GM12878 (cell line): Measurements from ENCODE around the gene MTR. TPM values are rescaled to one million over a fixed set of nuclear protein-coding genes. Genes with fewer than 3 reads are reported as not detected.

Experiments used
- ATAC-seq: fragments of 200-7000 bp; cut with Tn5 transposase; 3 replicates; pipeline ENCODE4 v1.9.1; 2020; ENCODE audit warnings: mild to moderate bottlenecking, moderate library complexity
- BruUV-seq: library from RNA; stranded (reverse); fragments of 400-500 nt; replicated peaks from 2 replicates; lab custom pipeline; 2021; lab: Mats Ljungman, UMichigan
- CTCF ChIA-PET: fragments of 300-600 bp; sonication (Branson Sonifier 250); formaldehyde crosslinking; extraction: SDS; loops from one replicate; lab custom pipeline; 2021; ENCODE audit warnings: inconsistent platforms; lab: Yijun Ruan, JAX
- POLR2A ChIA-PET: fragments of 350-600 bp; formaldehyde crosslinking; extraction: SDS; loops from one replicate; lab custom pipeline; 2021; ENCODE audit warnings: inconsistent platforms; lab: Charles Lee
- RAD21 ChIA-PET: fragments of 300-600 bp; sonication (Branson Sonifier 250); formaldehyde crosslinking; loops from one replicate; lab custom pipeline; 2023; ENCODE audit warnings: antibody characterized with exemption; ENCODE audit not compliant: unreplicated experiment; lab: Charles Lee
- SMC1A ChIA-PET: fragments of 300-600 bp; sonication (Branson Sonifier 250); formaldehyde crosslinking; loops from one replicate; lab custom pipeline; 2023; ENCODE audit not compliant: unreplicated experiment, uncharacterized antibody; lab: Charles Lee
- DNase-seq: peaks from one replicate; pipeline ENCODE4 v3.0.0-alpha.2; 2011; ENCODE audit warnings: low read depth, low spot score
- FAIRE-seq: peaks from 3 replicates; lab custom pipeline; 2011; peaks lifted over from hg19 to GRCh38; lab: Jason Lieb, UNC
- H2AFZ ChIP-seq: 2 replicates; pipeline ENCODE4 v1.6.0; 2011; ENCODE audit warnings: low read depth, low read length, control low read depth; ENCODE audit not compliant: control insufficient read depth
- H3K27ac ChIP-seq: 2 replicates; pipeline ENCODE4 v1.5.1; 2011; ENCODE audit warnings: control low read depth; ENCODE audit not compliant: control insufficient read depth, insufficient read depth
- H3K27me3 ChIP-seq, 2 experiments: replicated peaks in 1 of 2; 2 replicates each; pipeline versions ENCODE4 v1.6.0 to v1.6.1; 2011; ENCODE audit warnings: low read length in 1 of 2; ENCODE audit not compliant: control insufficient read depth in 2 of 2, insufficient read depth in 2 of 2
- H3K36me3 ChIP-seq, 2 experiments: 2 replicates each; pipeline ENCODE4 v1.5.1; 2011; ENCODE audit warnings: low read length in 1 of 2; ENCODE audit not compliant: control insufficient read depth in 2 of 2, insufficient read depth in 2 of 2
- H3K4me1 ChIP-seq: 2 replicates; pipeline ENCODE4 v1.6.1; 2011; ENCODE audit warnings: mild to moderate bottlenecking, low read length, moderate library complexity, mixed read lengths; ENCODE audit not compliant: control insufficient read depth, insufficient read depth
- H3K4me2 ChIP-seq: 2 replicates; pipeline ENCODE4 v1.6.0; 2011; ENCODE audit warnings: control low read depth; ENCODE audit not compliant: control insufficient read depth, insufficient read depth
- H3K4me3 ChIP-seq: fragments of 200-600 bp; sonication (generic); 2 replicates; pipeline ENCODE4 v1.5.1; 2016
- H3K79me2 ChIP-seq: 2 replicates; pipeline ENCODE4 v1.6.0; 2011; ENCODE audit warnings: low read length; ENCODE audit not compliant: control insufficient read depth, insufficient read depth
- H3K9ac ChIP-seq: 2 replicates; pipeline ENCODE4 v1.8.0; 2011; ENCODE audit warnings: low read length, control low read depth, mixed read lengths; ENCODE audit not compliant: control insufficient read depth, insufficient read depth
- H3K9me3 ChIP-seq: replicated peaks from 3 replicates; pipeline ENCODE4 v1.5.1; 2011; ENCODE audit warnings: mild to moderate bottlenecking, low read length; ENCODE audit not compliant: control insufficient read depth, insufficient read depth
- H4K20me1 ChIP-seq: 2 replicates; pipeline ENCODE4 v1.6.0; 2011; ENCODE audit not compliant: control insufficient read depth, insufficient read depth
- BRCA1 ChIP-seq: IDR thresholded peaks from 2 replicates; pipeline ENCODE4 v1.6.1; 2011; ENCODE audit warnings: low read depth, low read length, improper control_type of control experiment
- CHD2 ChIP-seq: IDR thresholded peaks from 2 replicates; pipeline ENCODE4 v1.6.1; 2011; ENCODE audit warnings: low read depth, low read length, improper control_type of control experiment, borderline replicate concordance
- CREM ChIP-seq: IDR thresholded peaks from 2 replicates; pipeline ENCODE4 v1.6.1; 2014; ENCODE audit warnings: antibody characterized with exemption, low read depth
- EGR1 ChIP-seq, 2 experiments: IDR thresholded peaks; 1 replicate in 1 of 2; 2 replicates in 1 of 2; pipeline ENCODE4 v1.6.1; 2011 to 2012; ENCODE audit warnings: low read depth in 2 of 2, low read length in 2 of 2, borderline replicate concordance in 1 of 2, mild to moderate bottlenecking in 1 of 2, moderate library complexity in 1 of 2
- IKZF1 ChIP-seq: fragments of 450-650 bp; conservative IDR thresholded peaks from 2 replicates; pipeline ENCODE4 v1.6.1; 2017; ENCODE audit warnings: antibody characterized with exemption, mild to moderate bottlenecking
- IKZF2 ChIP-seq, 2 experiments: fragments of 450-650 bp; IDR thresholded peaks; 2 replicates each; pipeline ENCODE4 v1.6.1; 2017; ENCODE audit warnings: mild to moderate bottlenecking in 2 of 2, moderate library complexity in 2 of 2
- JUND ChIP-seq: IDR thresholded peaks from 2 replicates; pipeline ENCODE4 v1.6.1; 2012; ENCODE audit warnings: low read depth, mild to moderate bottlenecking, low read length, improper control_type of control experiment, moderate library complexity
- NR2C2 ChIP-seq: IDR thresholded peaks from 2 replicates; pipeline ENCODE4 v1.6.1; 2011; ENCODE audit warnings: borderline replicate concordance, low read depth; ENCODE audit not compliant: control insufficient read depth, insufficient read length
- SREBF1 ChIP-seq: IDR thresholded peaks from 2 replicates; pipeline ENCODE4 v1.6.1; 2012; ENCODE audit warnings: mild to moderate bottlenecking, low read length
- SUZ12 ChIP-seq: fragments of 200-600 bp; sonication (generic); IDR thresholded peaks from one replicate; pipeline ENCODE4 v1.6.1; 2018; ENCODE audit warnings: antibody characterized with exemption, mild to moderate bottlenecking; ENCODE audit not compliant: unreplicated experiment
- ZBTB33 ChIP-seq: fragments of 450-650 bp; IDR thresholded peaks from 2 replicates; pipeline ENCODE4 v1.6.1; 2017; ENCODE audit warnings: mild to moderate bottlenecking
- WGBS: methylation state at CpG from one replicate; pipeline ENCODE4 v1.1.6; 2016; ENCODE audit warnings: low lambda C conversion rate; ENCODE audit not compliant: insufficient replicate concordance, insufficient coverage; ENCODE audit errors: missing lambda C conversion rate; 5-methylcytosine and 5-hydroxymethylcytosine counted together
- in situ Hi-C: fragments of 300-500 bp; cut with MboI; formaldehyde crosslinking; loops from 9 replicates; pipeline ENCODE4 v1.14.3; 2018; ENCODE audit warnings: mixed read lengths
- intact Hi-C: fragments of 100-400 bp; cut with micrococcal nuclease; formaldehyde crosslinking; loops from one replicate; pipeline ENCODE4 v1.14.2; 2022; ENCODE audit not compliant: unreplicated experiment
- polyA plus RNA-seq, 11 experiments: library from polyadenylated mRNA; depleted of rRNA in 4 of 11; unstranded in 6 of 11; stranded (reverse) in 5 of 11; fragments of >200 nt; fragmentation: Nextera tagmentation in 4 of 11; fragmentation: Illumina TruSeq in 1 of 11; extraction: Ambion mirVana in 4 of 11; extraction: Trizol in 1 of 11; gene quantifications; 1 replicate in 1 of 11; 2 replicates in 10 of 11; pipeline versions ENCODE4 v1.2.1 to v1.2.3, GENCODE V29; 2011 to 2016; ENCODE audit warnings: inconsistent platforms in 2 of 11, missing spikeins in 2 of 11, low read depth in 1 of 11
- total RNA-seq, 4 experiments: library from RNA; depleted of rRNA in 3 of 4; stranded (reverse); fragments of >200 nt in 3 of 4; fragmentation: Illumina TruSeq in 1 of 4; extraction: Trizol in 1 of 4; gene quantifications; 2 replicates each; pipeline versions ENCODE4 v1.2.1 to v1.2.3, GENCODE V29; 2013 to 2021
- TF ChIP-seq, protein P1 (sequence below): fragments of 450-650 bp; IDR thresholded peaks from 2 replicates; pipeline ENCODE4 v1.6.1; 2016; ENCODE audit warnings: mild to moderate bottlenecking

Gene MTR
- total and polyA plus RNA-seq, 10 of the 15 experiments (the other 5 are each of a cell fraction or from before 2014, with no cell fraction given), result 2.4 to 38.7 (median 16.5) TPM

DNA sequence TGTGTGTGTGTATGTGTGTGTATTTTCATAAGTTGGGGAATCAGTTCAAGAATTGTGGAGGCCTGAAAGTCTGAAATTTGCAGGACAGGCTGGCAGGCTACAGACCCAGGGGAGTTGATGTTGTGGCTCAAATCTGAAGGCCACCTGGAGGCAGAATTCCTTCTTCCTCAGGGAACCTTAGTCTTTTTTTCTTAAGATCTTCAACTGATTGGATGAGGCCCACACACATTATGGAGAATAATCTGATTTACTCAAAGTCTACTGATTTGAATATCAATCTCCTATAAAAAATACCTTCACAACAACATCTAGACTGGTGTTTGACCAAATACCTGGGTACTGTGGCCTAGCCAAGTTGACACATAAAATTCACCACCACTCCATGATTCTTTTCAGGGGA, 147.3 kb downstream of the MTR start:
- no peak overlapping the region for H3K4me3 ChIP-seq
- H2AFZ ChIP-seq, result no peak overlapping the region
- POLR2A ChIA-PET, result no interaction called here
- no peaks in the 10 kb centered on the region for H3K36me3 ChIP-seq
- SMC1A ChIA-PET, result no interaction called here
- no peaks in the 10 kb centered on the region; a peak in 1 of 4 replicates for H3K27me3 ChIP-seq
- intact Hi-C loops (no loop called here), in situ Hi-C loops (no loop called here)
- no peak for TF ChIP-seq EGR1 (IDR thresholded peaks at IDR 0.05; ENCODE audit: borderline replicate concordance in 1 of 2, low read depth in 2 of 2, low read length in 2 of 2)
- TF ChIP-seq JUND, result no peak
- TF ChIP-seq NR2C2, result no peak
- no peak overlapping the region for H3K9ac ChIP-seq
- ATAC-seq, result no peak
- no peak overlapping the region for H3K27ac ChIP-seq
- H4K20me1 ChIP-seq, result no peaks in the 10 kb centered on the region
- H3K79me2 ChIP-seq, result no peaks in the 10 kb centered on the region
- no TSS peak for BruUV-seq
- no peaks in the 10 kb centered on the region for H3K9me3 ChIP-seq
- CTCF ChIA-PET, result no interaction called here
- H3K4me2 ChIP-seq, result no peak overlapping the region
- H3K4me1 ChIP-seq, result no peaks in the 10 kb centered on the region
- RAD21 ChIA-PET, result no interaction called here
- no peak for DNase-seq
- no peak for FAIRE-seq

- Histone ChIP-seq H3K36me3 (no peaks in the 10 kb centered on the region), H3K79me2 (no peaks in the 10 kb centered on the region), H3K9me3 (no peaks in the 10 kb centered on the region), H3K27ac (no peak overlapping the region), H3K9ac (no peak overlapping the region), H3K4me3 (no peak overlapping the region), H3K27me3 (no peaks in the 10 kb centered on the region; a peak in 1 of 4 replicates), H4K20me1 (no peaks in the 10 kb centered on the region), H3K4me2 (no peak overlapping the region), H2AFZ (no peak overlapping the region), H3K4me1 (no peaks in the 10 kb centered on the region)
- TF ChIP-seq BRCA1 (no peak), CHD2 (no peak), SREBF1 (no peak), SUZ12 (no peak), IKZF2 (IDR thresholded peaks at IDR 0.05) (no peak), CREM (no peak), ZBTB33 (no peak), IKZF1 (no peak)
- TF ChIP-seq, protein P1, sequence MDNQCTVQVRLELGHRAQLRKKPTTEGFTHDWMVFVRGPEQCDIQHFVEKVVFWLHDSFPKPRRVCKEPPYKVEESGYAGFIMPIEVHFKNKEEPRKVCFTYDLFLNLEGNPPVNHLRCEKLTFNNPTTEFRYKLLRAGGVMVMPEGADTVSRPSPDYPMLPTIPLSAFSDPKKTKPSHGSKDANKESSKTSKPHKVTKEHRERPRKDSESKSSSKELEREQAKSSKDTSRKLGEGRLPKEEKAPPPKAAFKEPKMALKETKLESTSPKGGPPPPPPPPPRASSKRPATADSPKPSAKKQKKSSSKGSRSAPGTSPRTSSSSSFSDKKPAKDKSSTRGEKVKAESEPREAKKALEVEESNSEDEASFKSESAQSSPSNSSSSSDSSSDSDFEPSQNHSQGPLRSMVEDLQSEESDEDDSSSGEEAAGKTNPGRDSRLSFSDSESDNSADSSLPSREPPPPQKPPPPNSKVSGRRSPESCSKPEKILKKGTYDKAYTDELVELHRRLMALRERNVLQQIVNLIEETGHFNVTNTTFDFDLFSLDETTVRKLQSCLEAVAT, result no peak
- ChIA-PET POLR2A (no interaction called here), RAD21 (no interaction called here), CTCF (no interaction called here), SMC1A (interaction anchor here (1.2 kb wide), 1 partner anchor 14 kb away, joined by 3 read pairs; no protein-coding TSS in a partner anchor)
- 58% methylated on average over 2 of the region's 2 CpGs for WGBS
- no TSS peak for BruUV-seq
- DNase-seq, result no peak
- intact Hi-C loops (no loop called here), in situ Hi-C loops (no loop called here)
- no peak for FAIRE-seq
- ATAC-seq, result no peak
These were observed 149.5 kb downstream of the MTR start for GRCh38 chr1:236944556-236944955.
